Caco-2 (cell line): ENCODE results near the gene KRTAP29-1. TPM values are rescaled to one million over a fixed set of nuclear protein-coding genes. Genes with fewer than 3 reads are reported as not detected.

ENCODE experiments used
- BruUV-seq: library from RNA; stranded (reverse); fragments of 400-500 nt; replicated peaks from 2 replicates; lab custom pipeline; 2021; lab: Mats Ljungman, UMichigan
- CTCF ChIA-PET: fragments of 300-600 bp; sonication (Branson Sonifier 250); formaldehyde crosslinking; loops from one replicate; lab custom pipeline; 2022; ENCODE audit warnings: antibody characterized with exemption; lab: Charles Lee
- POLR2A ChIA-PET: fragments of 300-600 bp; sonication (Branson Sonifier 250); formaldehyde crosslinking; loops from one replicate; lab custom pipeline; 2022; ENCODE audit warnings: antibody characterized with exemption; lab: Charles Lee
- DNase-seq, 2 experiments: peaks; one replicate each; pipeline versions ENCODE4 v3.0.0 to v3.0.0-alpha.2; 2020 to 2022
- H3K27me3 ChIP-seq: replicated peaks from 2 replicates; pipeline ENCODE4 v1.6.0; 2011; ENCODE audit warnings: low read length; ENCODE audit not compliant: control insufficient read depth, insufficient read depth
- H3K36me3 ChIP-seq: 2 replicates; pipeline ENCODE4 v1.5.1; 2011; ENCODE audit warnings: low read length; ENCODE audit not compliant: control insufficient read depth, insufficient read depth
- H3K4me1 ChIP-seq: fragments of 250-450 bp; sonication (Bioruptor Pico); 2 replicates; pipeline ENCODE4 v1.5.1; 2020; ENCODE audit warnings: mild to moderate bottlenecking
- H3K4me3 ChIP-seq: 2 replicates; pipeline ENCODE4 v1.5.1; 2011; ENCODE audit warnings: low read depth, mild to moderate bottlenecking, control low read depth, low read length
- H3K9me3 ChIP-seq: fragments of 250-450 bp; sonication (Bioruptor Pico); 2 replicates; pipeline ENCODE4 v1.5.1; 2020; ENCODE audit warnings: mild to moderate bottlenecking, moderate library complexity
- H3K27ac Mint-ChIP-seq: one replicate; pipeline ENCODE4 v1.8.0; 2022; ENCODE audit warnings: mixed read lengths; ENCODE audit not compliant: unreplicated experiment
- H3K27me3 Mint-ChIP-seq: one replicate; pipeline ENCODE4 v1.8.0; 2022; ENCODE audit warnings: mixed read lengths; ENCODE audit not compliant: insufficient read depth, unreplicated experiment
- H3K36me3 Mint-ChIP-seq: one replicate; pipeline ENCODE4 v1.8.0; 2022; ENCODE audit warnings: mild to moderate bottlenecking, mixed read lengths; ENCODE audit not compliant: insufficient read depth, unreplicated experiment
- H3K4me1 Mint-ChIP-seq: one replicate; pipeline ENCODE4 v1.8.0; 2022; ENCODE audit warnings: low read depth, mixed read lengths; ENCODE audit not compliant: unreplicated experiment
- H3K4me3 Mint-ChIP-seq: one replicate; pipeline ENCODE4 v1.8.0; 2022; ENCODE audit warnings: mild to moderate bottlenecking, moderate library complexity, mixed read lengths; ENCODE audit not compliant: unreplicated experiment
- H3K9me3 Mint-ChIP-seq: one replicate; pipeline ENCODE4 v1.8.0; 2022; ENCODE audit warnings: mixed read lengths; ENCODE audit not compliant: unreplicated experiment
- intact Hi-C: fragments of 100-400 bp; cut with micrococcal nuclease; formaldehyde crosslinking; loops from one replicate; pipeline ENCODE4 v1.10.0; 2022; ENCODE audit not compliant: unreplicated experiment
- total RNA-seq: library from RNA; stranded (reverse); gene quantifications from 2 replicates; pipeline ENCODE4 v1.2.3, GENCODE V29; 2022
- TF ChIP-seq, protein P1 (sequence below), 2 experiments: fragments of 200-600 bp in 1 of 2; IDR thresholded peaks; 1 replicate in 1 of 2; 2 replicates in 1 of 2; pipeline versions ENCODE4 v1.5.1 to v1.8.0; 2011 to 2022; ENCODE audit warnings: antibody characterized with exemption in 1 of 2, control low read depth in 1 of 2, inconsistent platforms in 1 of 2, low read depth in 1 of 2, low read length in 1 of 2, mild to moderate bottlenecking in 1 of 2, moderate library complexity in 1 of 2; ENCODE audit not compliant: insufficient read depth in 1 of 2, severe bottlenecking in 1 of 2, unreplicated experiment in 1 of 2

The KRTAP29-1 gene
- total RNA-seq, 1 experiment from 2014 or later: not detected

DNA sequence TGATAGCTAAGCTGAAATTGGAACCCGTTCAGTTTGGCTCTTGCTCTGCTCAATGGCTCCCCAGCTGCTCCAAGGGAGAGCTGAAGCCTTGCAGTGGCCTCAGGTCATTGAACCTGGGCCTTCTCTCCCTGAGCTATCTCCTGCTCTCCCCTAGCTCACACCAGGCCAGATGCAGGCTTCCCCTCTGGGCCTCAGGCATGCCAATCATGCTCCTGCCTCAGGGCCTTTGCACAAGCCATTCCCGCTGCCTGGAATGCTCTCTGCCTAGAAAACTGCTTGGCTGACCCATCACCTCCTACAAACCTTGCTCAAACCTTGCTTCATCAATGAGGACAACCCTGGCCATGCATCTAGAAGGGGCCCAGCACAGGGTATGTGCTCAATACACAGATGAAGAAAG is 29.6 kb upstream of the KRTAP29-1 start:
- BruUV-seq: no TSS peak
- no peak for DNase-seq
- no peaks in the 10 kb centered on the region for H3K36me3 Mint-ChIP-seq
- Histone ChIP-seq H3K4me1 (no peaks in the 10 kb centered on the region), H3K27me3 (no peaks in the 10 kb centered on the region), H3K36me3 (no peaks in the 10 kb centered on the region), H3K4me3 (no peak overlapping the region), H3K9me3 (no peaks in the 10 kb centered on the region)
- H3K4me1 Mint-ChIP-seq: no peaks in the 10 kb centered on the region
- TF ChIP-seq, protein P1, sequence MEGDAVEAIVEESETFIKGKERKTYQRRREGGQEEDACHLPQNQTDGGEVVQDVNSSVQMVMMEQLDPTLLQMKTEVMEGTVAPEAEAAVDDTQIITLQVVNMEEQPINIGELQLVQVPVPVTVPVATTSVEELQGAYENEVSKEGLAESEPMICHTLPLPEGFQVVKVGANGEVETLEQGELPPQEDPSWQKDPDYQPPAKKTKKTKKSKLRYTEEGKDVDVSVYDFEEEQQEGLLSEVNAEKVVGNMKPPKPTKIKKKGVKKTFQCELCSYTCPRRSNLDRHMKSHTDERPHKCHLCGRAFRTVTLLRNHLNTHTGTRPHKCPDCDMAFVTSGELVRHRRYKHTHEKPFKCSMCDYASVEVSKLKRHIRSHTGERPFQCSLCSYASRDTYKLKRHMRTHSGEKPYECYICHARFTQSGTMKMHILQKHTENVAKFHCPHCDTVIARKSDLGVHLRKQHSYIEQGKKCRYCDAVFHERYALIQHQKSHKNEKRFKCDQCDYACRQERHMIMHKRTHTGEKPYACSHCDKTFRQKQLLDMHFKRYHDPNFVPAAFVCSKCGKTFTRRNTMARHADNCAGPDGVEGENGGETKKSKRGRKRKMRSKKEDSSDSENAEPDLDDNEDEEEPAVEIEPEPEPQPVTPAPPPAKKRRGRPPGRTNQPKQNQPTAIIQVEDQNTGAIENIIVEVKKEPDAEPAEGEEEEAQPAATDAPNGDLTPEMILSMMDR (IDR thresholded peaks at IDR 0.05; ENCODE audit: insufficient read depth in 1 of 2, low read depth in 1 of 2, low read length in 1 of 2, severe bottlenecking in 1 of 2, unreplicated experiment in 1 of 2): no peak
- ChIA-PET CTCF (interaction anchor here (1.5 kb wide), 1 partner anchor 330 kb away, joined by 4 read pairs; no protein-coding TSS in a partner anchor), POLR2A (no interaction called here)
- no peaks in the 10 kb centered on the region for H3K27me3 Mint-ChIP-seq
- H3K9me3 Mint-ChIP-seq: no peaks in the 10 kb centered on the region
- intact Hi-C loops: no loop called here
- no peak overlapping the region for H3K4me3 Mint-ChIP-seq
- H3K27ac Mint-ChIP-seq: no peak overlapping the region

DNA sequence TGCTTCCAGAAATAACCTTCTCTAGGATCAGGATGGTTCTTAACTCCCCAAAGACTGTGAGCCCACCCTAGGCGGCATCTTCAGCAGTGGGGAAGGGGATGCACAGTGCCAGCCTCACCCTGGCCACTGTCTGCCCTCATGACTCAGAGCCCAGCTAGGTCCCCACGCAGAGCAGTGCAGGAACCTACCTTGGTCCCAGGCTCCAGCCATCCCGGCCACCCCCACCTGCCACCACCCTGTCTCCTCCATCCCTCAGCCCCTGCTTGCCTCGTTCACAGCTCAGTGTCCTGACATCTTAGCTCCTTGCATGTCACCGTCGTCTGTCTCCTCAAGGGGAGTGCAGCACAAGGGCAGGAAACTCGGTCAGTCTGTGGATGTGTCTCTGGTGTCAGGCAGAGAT is 29.0 kb upstream of the KRTAP29-1 start:
- Mint-ChIP-seq H3K36me3 (no peaks in the 10 kb centered on the region), H3K27me3 (no peaks in the 10 kb centered on the region), H3K27ac (no peak overlapping the region), H3K4me1 (no peaks in the 10 kb centered on the region), H3K9me3 (no peaks in the 10 kb centered on the region), H3K4me3 (no peak overlapping the region)
- Histone ChIP-seq H3K4me1 (no peaks in the 10 kb centered on the region), H3K9me3 (no peaks in the 10 kb centered on the region), H3K27me3 (no peaks in the 10 kb centered on the region), H3K36me3 (no peaks in the 10 kb centered on the region), H3K4me3 (no peak overlapping the region)
- ChIA-PET CTCF (interaction anchor here (1.5 kb wide), 1 partner anchor 331 kb away, joined by 4 read pairs; no protein-coding TSS in a partner anchor), POLR2A (no interaction called here)
- BruUV-seq: no TSS peak
- DNase-seq: no peak
- intact Hi-C loops: no loop called here
- TF ChIP-seq, protein P1 (IDR thresholded peaks at IDR 0.05; ENCODE audit: insufficient read depth in 1 of 2, low read depth in 1 of 2, low read length in 1 of 2, severe bottlenecking in 1 of 2, unreplicated experiment in 1 of 2): no peak

DNA sequence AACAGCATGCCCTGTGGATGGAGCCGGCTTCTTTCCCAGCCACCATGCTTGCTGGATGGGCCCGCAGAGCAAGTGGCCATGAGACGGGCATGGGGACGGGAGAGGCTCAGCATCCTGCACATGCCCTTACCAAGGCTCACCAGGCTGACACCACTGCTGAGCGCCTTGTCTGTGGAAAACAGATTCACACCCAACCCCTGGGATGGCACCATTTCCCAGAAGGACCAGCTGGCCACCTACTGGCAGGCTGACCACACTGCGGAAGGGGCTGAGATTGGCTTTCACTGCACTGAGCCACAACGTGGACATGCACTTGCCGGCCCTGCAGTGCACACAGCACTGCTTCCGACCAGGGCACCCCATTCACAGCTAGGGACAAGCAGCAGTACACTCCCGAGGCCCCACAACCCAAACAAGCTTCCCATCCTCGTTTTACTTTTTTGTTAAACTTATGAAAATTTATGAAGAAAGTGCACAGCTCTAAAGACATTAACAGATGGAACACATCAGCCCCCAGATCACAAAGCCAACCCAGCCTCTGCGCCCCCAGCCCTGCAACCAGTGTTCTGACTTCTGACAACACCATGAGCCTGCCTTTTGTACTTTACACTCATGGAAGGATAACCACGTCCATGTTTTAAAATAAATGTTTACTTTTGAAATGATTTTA is 26.8 kb upstream of the KRTAP29-1 start:
- no peaks in the 10 kb centered on the region for H3K36me3 Mint-ChIP-seq
- no peak overlapping the region for H3K4me3 Mint-ChIP-seq
- no TSS peak for BruUV-seq
- TF ChIP-seq, protein P1 (IDR thresholded peaks at IDR 0.05; ENCODE audit: insufficient read depth in 1 of 2, low read depth in 1 of 2, low read length in 1 of 2, severe bottlenecking in 1 of 2, unreplicated experiment in 1 of 2): peak; percentile 85 to 91
- H3K9me3 ChIP-seq: no peaks in the 10 kb centered on the region
- H3K36me3 ChIP-seq: no peaks in the 10 kb centered on the region
- no peaks in the 10 kb centered on the region for H3K4me1 ChIP-seq
- intact Hi-C loops: loop anchor here (1.0 to 10.0 kb wide), 3 partner anchors 165 to 420 kb away; partner anchors contain the start of genes KRTAP2-3 and KRTAP2-4
- H3K4me1 Mint-ChIP-seq: no peaks in the 10 kb centered on the region
- ChIA-PET CTCF (interaction anchor here (0.8 to 1.8 kb wide), 7 partner anchors 9 to 472 kb away, joined by 3 to 5 read pairs (median 3); no protein-coding TSS in a partner anchor), POLR2A (no interaction called here)
- peak; percentile 74 to 81 for DNase-seq
- no peak overlapping the region for H3K4me3 ChIP-seq
- H3K27me3 ChIP-seq: no peaks in the 10 kb centered on the region
- H3K27me3 Mint-ChIP-seq: no peaks in the 10 kb centered on the region
- no peak overlapping the region for H3K27ac Mint-ChIP-seq
- H3K9me3 Mint-ChIP-seq: no peaks in the 10 kb centered on the region
